GM19023 (cell line): Measurements from ENCODE around the gene SLC35A5.

Experiments
- ATAC-seq: cut with Tn5 transposase; IDR thresholded peaks from one replicate; pipeline ENCODE4 v1.9.1; 2021; ENCODE audit warnings: mild to moderate bottlenecking, moderate library complexity; ENCODE audit not compliant: unreplicated experiment

SLC35A5 gene

GRCh38 chr3:112623213-112623612, 61.4 kb downstream of the SLC35A5 start:
- ATAC-seq: no peak

- no peak for ATAC-seq
Observed at GRCh38 chr3:112623717-112624116, 61.9 kb downstream of the SLC35A5 start.

GRCh38 chr3:112627419-112627818, 65.6 kb downstream of the SLC35A5 start:
- ATAC-seq: no peak

GRCh38 chr3:112627919-112628466, 66.1 kb downstream of the SLC35A5 start:
- ATAC-seq: no peak

GRCh38 chr3:112629425-112629824, 67.6 kb downstream of the SLC35A5 start:
- ATAC-seq: no peak

GRCh38 chr3:112631257-112631656, 69.4 kb downstream of the SLC35A5 start:
- no peak for ATAC-seq

GRCh38 chr3:112632596-112632995, 70.8 kb downstream of the SLC35A5 start:
- no peak for ATAC-seq

- ATAC-seq: no peak
Observed at GRCh38 chr3:112633191-112633590, 71.3 kb downstream of the SLC35A5 start.

- no peak for ATAC-seq
Observed at GRCh38 chr3:112633757-112634156, 71.9 kb downstream of the SLC35A5 start.

- ATAC-seq: no peak
Observed at GRCh38 chr3:112634786-112635541, 73.1 kb downstream of the SLC35A5 start.
